G401.6 (cell line): ENCODE data around the gene LYPLAL1.
"Not testable (repeated sequence)": the region's sequence is repeated elsewhere in the genome, so short reads cannot be mapped to it uniquely, and the experiment has no call there.

Experiments
- FAIRE-seq: peaks from 2 replicates; lab custom pipeline; 2012; peaks lifted over from hg19 to GRCh38; lab: Jason Lieb, UNC

The LYPLAL1 gene

DNA sequence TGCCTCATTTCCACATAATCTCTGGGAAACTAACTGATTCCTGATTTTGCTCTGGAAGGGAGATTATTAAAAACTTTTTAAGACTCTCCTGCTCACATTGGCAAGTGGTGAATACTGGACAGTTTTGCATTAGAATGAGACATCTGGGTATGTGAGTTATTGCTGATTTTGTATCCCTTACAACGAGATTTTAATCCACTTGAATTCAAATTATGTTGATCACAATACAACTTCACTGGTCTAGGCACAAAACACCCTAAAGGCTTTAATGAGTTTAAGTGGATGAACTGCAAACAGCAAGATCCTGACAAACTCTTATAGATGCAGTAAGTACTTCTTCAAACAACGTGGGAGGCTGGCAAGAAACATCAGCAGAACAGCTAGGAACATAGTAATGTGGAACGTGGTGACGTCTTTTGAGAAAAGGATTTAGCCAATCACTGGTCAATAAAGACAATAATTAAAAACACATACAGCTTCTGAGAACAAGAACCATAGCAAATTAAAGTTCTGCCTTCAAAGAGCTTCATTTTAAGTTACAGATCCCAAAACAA lies 10.2 kb upstream of the LYPLAL1 start:
- no peak for FAIRE-seq

DNA sequence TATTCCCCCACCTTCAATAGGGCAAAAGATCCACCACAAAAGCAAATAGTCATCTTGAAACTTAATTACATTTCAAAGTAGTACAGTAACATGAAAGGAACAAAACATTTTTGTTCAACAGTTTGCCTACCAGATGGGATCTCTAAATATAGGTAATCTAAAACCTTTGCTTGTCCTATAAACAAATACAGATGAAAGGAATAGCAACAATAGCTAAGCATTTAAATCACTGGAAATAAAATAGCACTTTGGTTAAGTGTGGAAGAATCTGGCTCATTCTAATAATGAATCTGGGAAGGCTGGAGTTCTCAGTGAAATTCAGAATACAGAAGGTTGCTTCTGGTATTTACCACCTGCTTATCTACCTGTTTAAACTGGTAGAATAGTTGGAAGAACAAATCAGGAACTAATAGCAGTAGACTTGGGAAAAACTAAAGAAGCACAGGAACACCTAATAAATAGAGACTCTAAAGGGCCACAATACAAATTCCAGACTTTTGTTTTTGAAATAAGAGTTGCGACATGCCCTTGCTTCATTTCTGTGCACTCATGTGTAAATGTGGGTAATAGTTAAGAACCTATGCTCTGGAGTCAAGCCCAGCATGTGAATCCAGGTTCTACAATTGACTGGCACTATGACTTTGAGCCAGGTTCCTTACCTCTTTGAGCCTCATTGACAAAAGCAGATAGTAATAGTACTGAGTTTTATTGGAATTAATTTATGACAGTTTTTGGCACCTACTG lies 2.3 kb upstream of the LYPLAL1 start:
- no peak for FAIRE-seq

DNA sequence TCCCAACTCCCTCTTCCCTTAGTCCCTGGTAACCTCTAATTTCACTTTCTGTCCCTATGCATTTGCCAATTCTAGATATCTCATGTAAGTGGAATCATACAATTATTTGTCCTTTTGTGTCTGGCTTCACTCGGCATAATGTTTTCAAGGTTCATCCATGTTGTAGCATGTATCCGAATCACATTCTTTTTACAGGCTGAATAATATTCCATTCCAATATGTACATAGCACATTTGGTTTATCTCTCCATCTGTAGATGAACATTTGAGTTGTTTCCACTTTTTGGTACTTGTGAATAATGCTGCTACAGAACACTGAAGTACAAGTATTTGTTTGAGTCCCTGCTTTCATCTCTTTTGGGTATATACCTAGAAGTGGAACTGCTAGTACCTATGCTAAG lies 857 bp upstream of the LYPLAL1 start:
- no peak for FAIRE-seq

- no peak for FAIRE-seq
These were observed 282 bp upstream of the LYPLAL1 start for GRCh38 chr1:219173434-219173757.

- no peak for FAIRE-seq
These were observed 958 bp downstream of the LYPLAL1 start for GRCh38 chr1:219174460-219175211.

- FAIRE-seq: no peak
These were observed 1.5 kb downstream of the LYPLAL1 start for GRCh38 chr1:219175212-219175564.

GRCh38 chr1:219176168-219176567 lies 2.5 kb downstream of the LYPLAL1 start:
- no peak for FAIRE-seq

DNA sequence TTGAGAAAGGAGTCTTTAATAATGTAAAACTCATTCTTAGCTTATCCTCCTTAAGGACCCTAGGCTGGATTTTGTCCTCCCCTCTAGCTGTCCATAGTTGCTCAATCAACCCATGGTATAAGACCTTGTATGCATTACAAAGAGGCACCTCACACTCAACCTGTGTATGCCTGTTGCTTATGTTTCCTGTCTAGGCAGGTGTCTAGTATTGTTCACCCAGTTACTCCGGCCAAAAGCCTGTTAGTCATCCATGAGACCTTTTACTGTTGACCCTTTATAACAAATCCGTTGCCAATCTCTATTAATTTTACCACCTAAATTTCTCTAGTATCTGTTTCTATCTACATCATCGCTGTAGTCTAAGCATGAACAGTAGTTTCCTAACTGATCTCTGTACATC lies 3.7 kb downstream of the LYPLAL1 start:
- no peak for FAIRE-seq

DNA sequence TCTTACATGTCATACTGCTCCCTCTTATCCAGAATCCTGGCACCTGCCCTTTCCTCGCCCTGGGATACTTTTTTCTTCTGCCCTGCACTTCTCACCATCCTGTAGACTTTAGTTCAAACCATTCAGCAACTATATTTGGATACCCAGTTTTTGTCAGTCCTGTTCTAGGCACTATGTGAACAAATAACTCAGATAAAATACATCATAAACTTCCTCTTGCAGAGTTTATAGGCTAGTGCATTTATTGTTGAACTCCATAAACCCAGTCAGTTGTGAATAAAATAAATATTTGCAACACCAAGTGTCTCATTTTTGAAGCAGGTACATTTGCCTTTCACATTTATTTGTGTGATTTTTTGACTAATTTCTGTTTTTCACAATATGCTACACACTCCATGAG lies 4.3 kb downstream of the LYPLAL1 start:
- FAIRE-seq: no peak

GRCh38 chr1:219179293-219179692 lies 5.6 kb downstream of the LYPLAL1 start:
- FAIRE-seq: no peak

- FAIRE-seq: peak; percentile 45
These were observed 10.7 kb downstream of the LYPLAL1 start for GRCh38 chr1:219184337-219184736.

GRCh38 chr1:219185486-219186117 lies 11.9 kb downstream of the LYPLAL1 start:
- FAIRE-seq: no peak

GRCh38 chr1:219188331-219188803 lies 14.7 kb downstream of the LYPLAL1 start:
- FAIRE-seq: no peak

- FAIRE-seq: no peak
These were observed 15.5 kb downstream of the LYPLAL1 start for GRCh38 chr1:219189021-219189824.

DNA sequence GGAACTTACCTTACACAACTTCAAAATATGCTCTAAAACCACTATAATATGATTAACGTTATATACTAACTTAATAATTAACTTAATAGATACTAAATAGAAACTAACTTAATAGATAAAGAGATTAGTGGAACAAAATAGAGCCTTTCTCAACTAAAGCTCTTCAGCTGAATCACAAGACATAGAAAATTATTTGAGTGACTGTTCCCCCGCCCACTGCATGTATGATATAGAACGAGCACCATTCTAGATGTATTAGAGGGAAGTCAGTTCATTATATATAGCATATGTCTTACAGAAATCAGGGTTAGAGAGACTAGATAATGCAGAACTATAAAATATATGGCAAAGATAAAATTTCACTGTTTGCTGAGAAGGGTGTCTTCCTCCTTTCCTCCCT lies 16.3 kb downstream of the LYPLAL1 start:
- FAIRE-seq: no peak

GRCh38 chr1:219190605-219191004 lies 16.9 kb downstream of the LYPLAL1 start:
- FAIRE-seq: peak; percentile 49

GRCh38 chr1:219195833-219196232 lies 22.2 kb downstream of the LYPLAL1 start:
- not testable (repeated sequence) for FAIRE-seq

DNA sequence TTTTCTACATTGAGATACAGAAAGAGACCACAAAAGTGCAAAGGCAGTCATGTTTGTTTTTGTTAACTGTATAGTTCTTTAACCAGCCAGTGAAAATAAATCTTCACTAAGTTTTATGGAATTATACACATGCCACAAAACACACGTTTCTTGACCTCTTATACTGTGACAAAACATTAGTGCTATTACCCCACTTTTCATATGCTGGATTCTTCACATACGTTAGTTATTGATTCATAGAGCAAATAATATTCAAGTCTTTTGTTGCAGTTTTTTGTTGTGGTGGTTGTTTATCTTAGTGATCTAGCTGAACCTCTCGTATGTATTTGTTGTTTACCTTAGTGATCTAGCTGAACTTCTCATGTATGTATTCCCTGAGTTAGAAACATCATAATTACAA lies 28.0 kb downstream of the LYPLAL1 start:
- FAIRE-seq: no peak

GRCh38 chr1:219202567-219202966 lies 28.9 kb downstream of the LYPLAL1 start:
- no peak for FAIRE-seq

DNA sequence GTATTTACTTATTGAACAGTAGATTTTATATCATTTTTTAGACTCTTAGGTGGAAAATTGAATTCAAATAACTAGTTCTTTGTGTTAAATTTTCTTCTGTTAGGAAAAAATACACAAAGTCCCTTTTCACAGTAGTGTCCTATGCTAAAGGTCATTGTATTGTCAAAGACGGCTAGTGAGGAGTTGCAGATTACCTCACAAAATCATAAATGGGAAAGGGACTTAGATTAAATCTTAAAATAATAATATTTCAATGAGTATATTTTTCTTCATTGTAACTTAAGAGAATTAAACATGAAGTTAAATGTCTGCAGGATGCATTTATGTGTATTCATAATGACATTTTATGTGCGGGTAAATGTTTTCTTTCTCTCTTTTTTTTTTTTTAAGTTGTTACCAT lies 32.7 kb downstream of the LYPLAL1 start:
- no peak for FAIRE-seq

- FAIRE-seq: no peak
These were observed 35.9 kb downstream of the LYPLAL1 start for GRCh38 chr1:219209578-219209977.

DNA sequence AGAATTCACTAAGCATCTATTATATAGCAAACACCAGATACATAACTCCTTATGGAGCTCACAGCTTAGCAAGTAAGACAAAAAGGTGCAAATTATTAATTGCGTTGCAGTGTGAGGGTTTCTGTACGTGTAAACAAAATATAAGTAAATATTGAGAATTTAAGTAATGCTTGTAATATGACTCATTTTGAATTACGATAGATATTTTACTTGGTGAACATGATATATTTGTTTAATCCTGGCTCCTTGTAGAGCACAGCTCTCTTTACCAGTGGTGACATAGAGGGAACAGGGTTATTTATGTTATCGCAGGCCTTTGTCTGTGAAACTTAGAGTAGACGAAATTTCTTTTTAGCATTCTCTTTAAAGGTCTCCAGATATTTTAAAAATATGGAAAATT lies 36.4 kb downstream of the LYPLAL1 start:
- FAIRE-seq: no peak
